T-helper 1 cell treated with Interleukin-12 subunit alpha and Interleukin-12 subunit beta and Interleukin-4 antibody, amounts not matched to agents 30 ng/mL and 1 ng/mL, for 36 hours (primary cell): ENCODE data around the gene ZNF205. TPM values are rescaled to one million over a fixed set of nuclear protein-coding genes. Genes with fewer than 3 reads are reported as not detected.

Experiments
- intact Hi-C: fragments of 100-400 bp; cut with micrococcal nuclease; formaldehyde crosslinking; loops from one replicate; pipeline ENCODE4 v1.15.1; 2024
- total RNA-seq: library from RNA; stranded (reverse); gene quantifications from 2 replicates; pipeline ENCODE4 v1.2.3, GENCODE V29; 2022

The ZNF205 gene
- total RNA-seq, 1 donor from 2014 or later, result 0.15 TPM

DNA sequence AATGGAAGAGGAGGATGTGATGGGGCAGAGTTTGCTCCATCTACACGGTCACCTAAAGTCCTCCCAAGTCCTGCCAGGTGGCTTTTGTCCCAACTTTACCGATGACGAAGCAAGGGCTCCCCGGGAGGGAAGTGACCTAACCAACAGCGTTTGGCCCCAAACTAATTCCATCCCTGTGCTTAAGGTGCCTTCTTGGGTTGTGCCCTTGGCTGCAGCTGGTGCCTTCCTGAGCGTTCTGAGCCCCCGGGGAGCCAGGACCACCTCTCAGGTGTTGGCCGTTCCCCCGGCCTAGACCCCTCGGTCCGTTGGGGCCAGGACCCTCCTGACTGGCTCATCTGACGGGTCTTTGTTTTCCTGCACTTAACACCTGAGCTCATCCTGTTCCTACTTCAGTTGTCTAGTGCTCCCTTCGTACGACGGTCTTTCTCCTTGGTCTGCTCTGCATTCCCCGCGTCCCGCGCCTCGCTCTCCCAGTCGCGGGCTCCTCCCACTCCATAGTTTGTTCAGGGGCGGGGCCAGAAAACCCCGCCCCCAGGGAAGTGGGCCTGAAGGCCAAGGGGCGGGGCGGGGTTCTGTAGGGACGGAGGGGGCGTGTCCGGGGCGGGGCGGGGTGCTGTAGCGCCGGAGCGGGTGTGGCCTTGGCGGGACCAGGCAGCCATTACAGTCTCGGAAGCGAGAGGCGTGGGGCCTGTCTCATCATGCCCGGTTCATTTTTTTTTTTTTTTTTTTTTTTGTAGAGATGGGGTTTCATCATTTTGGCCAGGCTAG, 12.5 kb upstream of the ZNF205 start:
- intact Hi-C loops, result loop anchor here (1.0 to 2.0 kb wide), 7 partner anchors 24 to 79 kb away; partner anchors contain the start of gene TNFRSF12A

DNA sequence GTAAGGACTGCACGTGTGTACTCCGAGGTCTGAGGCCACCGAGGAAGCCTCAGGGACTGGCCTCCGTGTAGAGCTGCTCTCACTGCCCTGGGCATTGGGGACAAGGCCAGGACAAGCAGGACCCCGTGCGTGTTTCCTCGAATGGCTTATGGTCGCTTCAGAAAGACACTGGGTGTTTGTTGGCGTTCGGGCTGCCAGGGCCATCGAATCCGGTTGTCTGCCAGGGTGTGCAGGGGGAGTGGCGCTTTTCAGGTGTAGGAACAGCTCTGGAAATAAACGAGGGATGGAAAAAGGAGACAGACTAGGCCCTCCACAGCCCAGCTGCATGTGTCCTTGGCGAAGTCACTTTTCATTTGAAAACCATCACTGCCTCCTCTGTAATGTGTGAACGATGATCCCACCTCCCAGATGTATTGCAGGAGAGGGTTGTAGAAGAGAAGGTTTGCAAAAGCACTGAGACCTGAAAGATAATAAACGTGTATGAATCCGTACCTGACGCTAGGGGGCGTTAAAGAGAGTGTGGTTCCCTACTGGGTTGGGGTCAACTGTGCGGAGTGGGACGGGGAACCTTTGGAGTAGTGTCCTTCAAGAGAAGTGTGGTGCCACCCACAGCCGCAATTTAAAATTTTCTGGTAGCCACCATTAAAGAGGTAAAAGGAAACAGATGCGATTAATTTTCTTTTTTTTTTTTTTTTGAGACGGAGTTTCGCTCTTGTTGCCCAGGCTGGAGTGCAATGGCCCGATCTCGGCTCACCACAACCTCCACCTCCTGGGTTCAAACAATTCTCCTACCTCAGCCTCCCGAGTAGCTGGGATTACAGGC, 11.2 kb upstream of the ZNF205 start:
- intact Hi-C loops, result loop anchor here (2.0 kb wide), 3 partner anchors 42 to 80 kb away; partner anchors contain the start of gene TNFRSF12A

DNA sequence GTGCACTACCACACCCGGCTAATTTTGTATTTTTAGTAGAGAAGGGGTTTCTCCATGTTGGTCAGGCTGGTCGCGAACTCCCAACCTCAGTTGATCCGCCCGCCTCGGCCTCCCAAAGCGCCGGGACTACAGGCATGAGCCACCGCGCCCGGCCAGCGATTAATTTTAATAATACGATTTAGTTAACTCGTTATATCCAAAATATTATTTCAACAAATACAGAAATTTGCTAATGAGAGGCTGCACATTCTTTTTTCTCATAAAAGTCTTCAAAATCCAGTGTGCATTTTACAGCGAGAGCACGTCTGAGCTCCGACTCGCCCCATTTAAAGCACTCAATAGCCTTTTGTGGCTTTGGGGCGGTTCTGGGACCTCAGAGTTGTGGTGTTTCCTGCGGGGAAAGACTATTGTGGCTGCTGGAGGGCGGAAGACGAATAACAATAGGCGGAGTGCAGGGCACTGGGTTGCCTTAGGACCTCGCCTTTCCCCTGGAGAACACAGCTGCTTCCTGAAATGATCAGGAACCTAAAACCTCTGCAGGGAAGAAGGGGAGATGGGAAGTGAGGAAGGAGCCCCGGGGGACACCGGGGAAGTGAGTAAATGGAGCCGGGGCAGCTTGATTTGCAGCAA, 10.4 kb upstream of the ZNF205 start:
- intact Hi-C loops, result loop anchor here (2.0 kb wide), 3 partner anchors 43 to 81 kb away; partner anchors contain the start of gene TNFRSF12A

DNA sequence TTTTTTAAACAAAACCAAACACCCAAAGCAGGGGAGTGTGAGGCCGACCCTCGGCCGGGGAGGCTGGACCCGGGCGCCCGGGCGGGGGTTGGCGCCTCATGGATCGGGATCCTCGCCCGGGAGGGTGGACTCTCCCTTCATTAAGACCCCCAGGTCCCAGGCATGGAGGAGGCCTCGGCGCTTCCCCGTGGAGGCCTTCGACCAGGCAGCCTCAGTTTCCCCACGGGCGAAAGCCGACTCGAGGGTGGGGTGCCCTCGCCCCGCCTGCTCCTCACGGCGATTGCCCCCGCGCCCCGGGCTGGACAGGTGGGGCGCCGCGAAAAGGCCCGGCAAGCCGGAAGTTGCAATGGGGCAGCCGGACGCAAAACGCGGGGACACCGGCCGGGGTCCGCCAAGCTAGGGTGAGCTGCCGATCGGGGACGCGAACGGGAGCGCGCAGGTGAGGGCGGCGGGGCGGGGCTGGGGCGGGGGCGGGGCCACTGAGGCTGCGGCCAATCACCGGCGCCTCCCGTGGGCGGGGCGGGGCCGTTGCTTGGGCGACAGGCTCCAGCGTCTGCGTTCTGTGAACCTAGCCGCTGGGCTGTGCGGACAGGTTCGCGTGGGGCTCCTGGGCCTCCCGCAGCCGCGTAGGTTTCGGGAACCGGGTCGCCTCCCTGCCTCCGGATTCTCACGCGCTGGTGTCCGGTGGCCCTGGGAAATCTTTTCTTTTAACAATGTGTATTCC, 6.0 kb upstream of the ZNF205 start:
- intact Hi-C loops, result loop anchor here (1.0 kb wide), 3 partner anchors 18 to 505 kb away; partner anchors contain the start of gene SLX4

DNA sequence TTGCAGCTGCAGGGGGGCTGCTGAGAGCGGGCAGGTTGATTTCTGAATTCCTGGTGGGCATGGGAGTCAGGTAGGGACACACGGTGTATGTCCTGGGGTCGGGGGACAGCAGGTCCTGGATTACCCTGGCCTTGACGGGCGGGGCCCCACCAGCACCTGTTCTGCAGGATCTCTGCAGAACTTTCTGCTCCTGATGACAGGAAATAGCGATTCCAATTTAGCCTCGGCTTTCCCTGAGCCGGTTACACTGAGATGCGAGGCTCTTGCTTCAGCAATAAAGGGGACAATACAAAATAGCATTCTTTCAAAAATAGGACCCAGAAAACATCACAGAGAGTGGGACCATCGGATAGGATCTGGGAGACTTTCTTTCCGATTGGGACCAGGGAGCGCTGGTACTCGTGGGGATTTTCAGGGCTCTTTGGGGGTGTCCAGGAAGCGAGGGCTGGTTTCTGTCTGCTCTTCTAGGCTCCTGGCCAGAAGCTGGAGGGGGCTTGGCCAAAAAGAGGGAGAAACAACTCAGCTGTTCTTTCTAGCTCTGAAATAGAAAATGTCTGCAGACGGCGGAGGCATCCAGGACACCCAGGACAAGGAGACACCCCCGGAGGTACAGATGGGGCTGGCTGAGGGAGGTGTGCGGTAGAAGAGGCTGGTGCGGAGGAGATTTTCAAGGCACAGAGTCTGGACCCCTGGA, 642 bp downstream of the ZNF205 start:
- intact Hi-C loops, result no loop called here

DNA sequence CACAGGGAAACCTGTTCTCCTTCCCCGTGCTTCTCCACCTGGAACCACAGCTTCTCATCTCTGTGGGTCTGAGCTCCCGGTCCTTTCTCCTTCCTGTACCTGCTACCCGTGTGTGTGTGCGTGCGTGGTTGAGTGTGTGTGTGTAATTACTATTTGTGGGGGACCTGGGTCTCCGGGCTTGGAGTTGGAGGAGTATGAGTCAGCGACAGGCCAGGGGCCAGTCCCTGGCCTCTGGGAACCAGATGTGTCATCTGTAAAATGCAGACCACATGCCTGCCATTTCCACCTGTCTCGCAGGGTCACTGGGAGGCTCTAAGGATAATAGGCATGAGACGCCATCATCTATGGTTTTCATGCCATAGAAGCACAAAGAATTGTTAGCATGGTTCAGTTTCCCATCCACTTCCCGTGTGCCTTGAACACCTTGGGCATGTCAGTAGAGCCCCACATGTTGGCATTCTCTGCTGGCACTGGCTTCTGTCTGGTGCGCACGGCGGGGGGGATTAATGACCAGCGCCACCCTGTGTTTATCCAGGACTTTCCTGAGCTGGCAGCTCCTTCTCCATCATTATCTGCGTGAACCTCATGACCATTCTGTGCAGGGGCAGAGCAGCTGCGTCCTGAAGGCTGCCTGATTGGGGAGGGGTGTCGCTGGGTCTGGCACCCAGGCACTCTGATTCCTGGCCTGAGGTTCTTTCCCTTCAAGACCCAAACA, 1.5 kb downstream of the ZNF205 start:
- intact Hi-C loops, result no loop called here

DNA sequence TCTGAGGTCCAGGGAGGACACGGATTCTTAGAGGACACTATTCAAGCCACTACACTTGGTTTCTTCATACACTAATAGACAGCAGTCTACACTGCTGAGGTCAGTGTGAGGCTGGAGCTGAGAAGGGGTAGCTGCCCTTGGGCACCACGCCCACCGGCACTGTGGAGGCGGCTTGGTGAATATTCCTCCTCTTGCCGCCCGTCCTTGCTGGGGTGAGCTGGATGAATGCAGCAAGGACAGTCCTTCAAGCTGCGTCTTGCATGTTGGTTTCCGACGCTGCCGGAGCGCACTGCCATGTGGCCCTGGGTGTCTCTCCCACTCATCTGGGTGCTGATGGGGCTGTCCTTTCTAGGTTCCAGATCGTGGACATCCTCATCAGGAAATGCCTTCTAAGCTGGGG, 2.6 kb downstream of the ZNF205 start:
- intact Hi-C loops, result no loop called here

DNA sequence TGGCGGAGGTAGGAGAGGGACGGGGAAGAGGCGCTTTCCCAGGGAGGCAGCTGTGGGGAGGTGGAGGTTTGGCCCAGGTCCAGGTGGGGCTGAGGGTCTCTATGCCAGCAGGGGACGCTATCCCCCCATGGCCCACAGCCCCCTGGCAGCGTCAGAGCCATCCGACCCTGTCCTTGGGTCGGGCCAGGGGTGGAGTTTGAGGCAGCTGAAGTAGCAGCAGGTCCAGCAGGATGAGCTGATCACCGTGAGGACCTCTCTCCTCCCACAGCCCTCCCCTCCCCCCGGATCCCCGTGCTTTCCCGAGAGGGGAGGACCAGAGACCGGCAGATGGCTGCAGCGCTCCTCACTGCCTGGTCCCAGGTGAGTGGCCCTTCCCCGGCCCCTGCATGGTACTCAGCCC, 3.2 kb downstream of the ZNF205 start:
- intact Hi-C loops, result no loop called here

DNA sequence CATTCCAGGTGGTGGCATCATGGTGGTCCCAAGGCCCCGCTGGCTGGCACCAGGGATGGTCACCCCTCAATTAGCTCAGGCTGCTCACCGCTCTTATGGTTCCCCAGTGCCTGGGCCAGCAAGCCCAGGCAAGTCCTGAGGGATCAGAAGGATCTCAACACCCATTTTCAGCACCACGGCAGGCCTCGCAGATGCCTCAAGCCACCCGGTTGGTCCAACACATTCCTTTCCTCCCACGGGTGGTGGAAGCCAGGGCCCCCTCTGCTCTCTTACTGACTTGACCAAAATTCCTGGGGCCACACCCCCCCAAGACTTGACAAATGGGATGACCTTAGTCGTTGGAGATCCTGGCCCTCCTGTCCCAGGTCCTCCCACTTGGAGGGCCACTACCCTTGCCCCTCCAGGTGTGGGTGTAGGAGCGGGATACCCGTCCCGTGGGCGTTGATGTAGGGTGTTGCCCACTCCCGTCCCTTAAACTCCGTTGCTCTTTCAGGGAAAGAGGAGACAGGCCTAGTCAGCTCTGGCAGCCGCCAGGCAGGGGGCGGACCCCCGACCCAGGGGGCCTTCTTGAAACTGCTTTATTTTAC, 5.9 kb downstream of the ZNF205 start:
- intact Hi-C loops, result no loop called here

DNA sequence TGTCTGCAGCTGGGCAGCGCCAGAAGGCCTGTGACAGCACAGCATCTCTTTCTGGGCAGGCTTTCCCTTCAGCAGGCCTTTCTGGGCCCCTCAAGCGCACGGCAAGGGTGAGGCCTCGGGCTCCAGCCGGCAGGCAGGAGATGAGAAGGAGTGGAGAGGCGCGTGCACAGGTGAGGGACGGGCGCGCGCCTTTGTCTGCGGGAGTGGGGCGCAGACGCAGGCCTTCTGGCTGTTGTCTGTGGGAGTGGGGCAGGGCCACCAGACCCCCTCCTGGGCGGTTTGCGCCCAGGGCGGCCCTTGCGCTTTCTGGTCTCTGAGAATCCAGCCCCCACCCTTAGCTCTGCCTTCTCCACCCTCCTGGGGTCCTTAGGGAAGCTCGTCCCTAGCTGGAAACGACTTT, 6.5 kb downstream of the ZNF205 start:
- intact Hi-C loops, result no loop called here

DNA sequence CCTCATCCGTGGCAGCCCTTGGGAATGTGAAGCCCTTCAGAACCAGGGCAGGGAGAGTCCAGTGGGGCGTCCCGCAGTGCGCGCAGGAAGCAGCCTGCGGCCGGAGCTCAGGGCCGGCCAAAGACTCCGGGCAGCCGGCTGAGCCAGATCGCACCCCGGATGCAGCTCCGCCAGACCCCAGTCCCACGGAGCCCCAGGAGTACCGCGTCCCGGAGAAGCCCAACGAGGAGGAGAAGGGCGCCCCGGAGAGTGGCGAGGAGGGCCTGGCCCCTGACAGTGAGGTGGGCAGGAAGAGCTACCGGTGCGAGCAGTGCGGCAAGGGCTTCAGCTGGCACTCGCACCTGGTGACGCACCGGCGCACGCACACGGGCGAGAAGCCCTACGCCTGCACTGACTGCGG, 6.9 kb downstream of the ZNF205 start:
- intact Hi-C loops, result no loop called here

DNA sequence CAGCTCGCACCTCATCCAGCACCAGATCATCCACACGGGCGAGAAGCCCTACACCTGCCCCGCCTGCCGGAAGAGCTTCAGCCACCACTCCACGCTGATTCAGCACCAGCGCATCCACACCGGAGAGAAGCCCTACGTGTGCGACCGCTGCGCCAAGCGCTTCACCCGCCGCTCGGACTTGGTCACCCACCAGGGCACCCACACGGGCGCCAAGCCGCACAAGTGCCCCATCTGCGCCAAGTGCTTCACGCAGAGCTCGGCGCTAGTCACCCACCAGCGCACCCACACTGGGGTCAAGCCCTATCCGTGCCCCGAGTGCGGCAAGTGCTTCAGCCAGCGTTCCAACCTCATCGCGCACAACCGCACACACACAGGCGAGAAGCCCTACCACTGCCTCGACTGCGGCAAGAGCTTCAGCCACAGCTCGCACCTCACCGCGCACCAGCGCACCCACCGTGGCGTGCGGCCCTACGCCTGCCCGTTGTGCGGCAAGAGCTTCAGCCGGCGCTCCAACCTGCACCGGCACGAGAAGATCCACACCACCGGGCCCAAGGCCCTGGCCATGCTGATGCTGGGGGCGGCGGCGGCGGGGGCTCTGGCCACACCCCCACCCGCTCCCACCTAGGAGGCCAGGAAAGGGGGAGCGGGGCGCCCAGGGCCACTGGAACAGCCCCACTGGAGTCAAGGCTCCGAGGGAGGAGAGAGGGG, 7.5 kb downstream of the ZNF205 start:
- intact Hi-C loops, result no loop called here

DNA sequence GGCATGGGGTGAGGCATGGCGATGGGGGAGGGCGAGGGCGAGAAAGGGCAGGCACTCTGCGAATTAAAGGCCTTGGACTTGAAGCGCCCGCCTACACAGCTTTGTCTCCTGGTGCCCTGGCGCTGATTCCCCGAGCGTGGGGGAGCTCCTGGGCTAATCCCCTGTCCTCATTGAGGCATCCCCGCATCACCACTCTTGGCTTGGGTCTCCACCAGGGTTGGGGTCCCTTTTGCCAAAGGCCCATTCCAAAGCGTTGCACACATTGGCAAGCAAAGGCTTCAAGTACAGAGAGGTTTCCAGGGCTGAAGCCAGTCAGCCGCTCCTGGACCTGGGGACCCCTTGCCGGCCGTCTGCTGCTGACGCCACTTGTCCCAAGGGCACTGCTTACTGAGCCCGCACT, 8.0 kb downstream of the ZNF205 start:
- intact Hi-C loops, result no loop called here

DNA sequence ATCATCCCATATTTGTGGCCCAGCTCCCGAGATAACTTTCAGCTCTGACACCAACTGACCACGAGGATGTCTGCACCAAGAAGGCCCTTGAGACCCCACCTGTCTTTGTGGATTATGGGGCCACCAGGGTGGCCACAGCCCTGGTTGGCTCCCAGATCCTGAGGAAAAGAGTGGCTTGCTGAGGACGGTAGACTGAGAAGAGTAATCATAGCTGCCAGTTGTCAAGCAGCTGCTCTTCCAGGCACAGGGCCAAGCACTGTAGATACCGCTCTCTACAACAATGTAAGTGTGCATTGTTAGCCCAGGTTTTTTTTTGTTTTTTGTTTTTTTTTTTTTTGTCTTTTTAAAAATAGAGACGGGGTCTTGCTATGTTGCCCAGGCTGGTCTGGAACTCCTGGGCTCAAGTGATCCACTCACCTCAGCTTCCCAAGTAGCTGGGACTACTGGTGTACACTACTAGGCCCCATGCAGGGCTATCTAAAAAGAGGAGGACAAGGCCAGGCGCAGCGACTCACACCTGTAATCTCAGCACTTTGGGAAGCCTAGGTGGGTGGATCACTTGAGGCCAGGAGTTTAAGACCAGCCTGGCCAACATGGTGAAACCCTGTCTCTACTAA, 9.6 kb downstream of the ZNF205 start:
- intact Hi-C loops, result no loop called here

DNA sequence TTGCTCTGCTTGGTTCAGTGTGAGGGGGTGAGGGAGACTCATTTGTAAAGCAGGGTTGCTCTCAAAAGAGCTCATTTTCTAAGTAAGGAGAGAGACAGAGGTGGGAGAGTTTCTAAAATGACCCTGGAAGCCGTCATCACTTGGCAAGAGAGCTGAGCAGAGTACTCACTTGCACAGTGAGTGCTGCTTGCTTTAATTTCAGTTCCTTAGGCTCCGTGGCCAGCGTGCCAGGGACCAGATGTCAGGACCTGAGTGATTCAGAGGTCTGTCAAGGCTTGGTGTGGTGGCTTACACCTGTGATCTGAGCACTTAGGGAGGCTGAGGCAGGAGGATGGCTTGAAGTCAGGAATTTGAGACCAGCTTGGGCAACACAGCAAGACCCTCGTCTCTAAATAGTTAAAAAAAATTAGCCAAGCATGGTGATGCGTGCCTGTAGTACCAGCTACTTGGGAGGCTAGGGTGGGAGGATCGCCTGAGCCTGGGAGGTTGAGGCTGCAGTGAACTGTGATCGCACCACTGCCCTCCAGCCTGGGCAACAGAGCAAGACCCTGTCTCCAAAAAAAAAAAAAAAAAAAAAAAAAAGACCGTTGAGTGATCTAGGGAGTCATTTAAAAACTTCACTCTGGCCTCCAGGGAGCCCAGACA, 10.7 kb downstream of the ZNF205 start:
- intact Hi-C loops, result no loop called here

DNA sequence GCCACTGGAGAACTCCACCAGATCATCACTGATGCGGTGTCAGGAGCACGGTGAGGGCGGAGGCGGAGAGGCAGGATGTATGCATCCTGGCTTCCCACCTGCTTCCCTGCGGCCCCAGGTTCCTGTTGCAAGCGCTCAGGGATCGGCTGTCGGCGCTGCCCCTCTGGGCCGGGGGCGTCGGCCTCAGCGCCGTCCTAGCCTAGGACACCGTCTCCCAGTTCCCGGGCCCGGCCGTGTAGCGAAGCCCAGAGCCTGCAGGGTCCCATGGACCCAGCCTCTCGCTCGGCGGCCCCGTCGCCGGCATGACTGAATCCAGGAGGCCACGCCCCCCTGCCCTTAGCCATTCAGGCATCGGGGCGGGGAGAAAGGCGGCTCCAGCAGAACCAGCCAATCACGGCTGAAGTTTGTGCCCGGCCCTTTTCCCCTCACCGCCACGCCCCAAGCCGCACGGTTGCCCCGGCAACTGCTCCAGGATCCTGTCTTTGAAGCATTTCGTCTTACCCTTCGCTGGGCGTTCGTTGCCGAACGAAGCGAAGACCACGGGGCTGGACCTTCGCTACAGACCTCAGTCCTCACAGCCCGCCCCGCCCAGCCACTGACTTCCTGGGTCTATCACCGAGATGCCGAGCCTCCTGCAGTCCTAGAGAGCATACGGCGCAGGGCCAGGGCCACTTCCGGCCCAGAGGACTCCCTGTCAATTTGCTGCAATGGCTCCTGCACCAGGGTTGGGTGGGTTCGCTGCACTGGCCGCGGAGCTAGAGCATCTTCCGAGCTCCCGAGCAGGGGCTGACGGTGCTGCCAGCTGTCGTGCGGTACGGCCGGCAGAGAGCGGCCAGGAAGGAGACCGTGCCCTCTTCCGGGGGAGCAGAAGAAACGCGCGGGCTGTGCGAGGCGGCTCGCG, 11.8 kb downstream of the ZNF205 start:
- intact Hi-C loops, result loop anchor here (1.0 kb wide), 9 partner anchors 10 to 487 kb away; partner anchors contain the start of genes IL32 and SLX4

DNA sequence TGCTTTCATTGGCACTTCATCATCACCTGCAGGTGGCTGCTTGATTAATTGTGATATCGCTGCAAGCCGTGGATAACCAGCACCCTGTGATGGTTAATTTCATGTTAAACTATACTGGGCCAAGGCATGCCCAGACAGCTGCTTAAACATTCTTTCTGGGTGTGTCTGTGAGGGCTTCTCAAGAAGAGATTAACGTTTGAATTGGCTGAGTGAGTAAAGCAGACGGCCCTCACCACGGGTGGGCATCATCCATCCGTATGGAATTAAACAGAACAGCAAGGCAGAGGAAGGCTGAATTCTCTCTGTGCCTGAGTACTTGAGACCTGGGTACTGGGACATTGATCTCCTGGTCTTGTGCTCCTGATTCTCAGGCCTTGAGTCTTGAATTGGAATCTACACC, 15.4 kb downstream of the ZNF205 start:
- intact Hi-C loops, result no loop called here
